SW 1271 (cell line): Measurements from ENCODE around the gene TM4SF1.
"Not testable (repeated sequence)": the region's sequence is repeated elsewhere in the genome, so short reads cannot be mapped to it uniquely, and the experiment has no call there.

ENCODE experiments used
- DNase-seq, 2 experiments: peaks; one replicate each; lab custom pipeline; 2025; lab: John Stamatoyannopoulos, UW

Gene TM4SF1

DNA sequence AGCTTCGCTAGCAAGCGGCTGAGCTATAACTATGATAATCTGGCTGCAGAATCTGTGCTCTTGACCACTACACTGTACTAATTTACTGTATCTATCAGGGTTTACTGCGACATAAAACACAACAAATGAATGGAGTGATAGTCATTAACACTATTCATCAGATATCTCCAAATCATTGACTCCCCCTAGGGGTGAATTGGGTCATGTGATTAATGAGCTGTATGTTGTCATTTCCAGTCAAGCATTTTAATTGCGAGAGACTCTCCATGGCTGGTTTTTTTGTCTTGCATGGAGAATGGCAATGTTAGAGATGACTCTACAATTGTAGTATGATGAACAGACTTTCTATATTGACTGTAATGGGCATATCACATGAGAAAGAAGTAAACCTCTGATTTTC, 33.5 kb downstream of the TM4SF1 start:
- peak in 1 of 2 experiments; percentile 11 for DNase-seq

DNA sequence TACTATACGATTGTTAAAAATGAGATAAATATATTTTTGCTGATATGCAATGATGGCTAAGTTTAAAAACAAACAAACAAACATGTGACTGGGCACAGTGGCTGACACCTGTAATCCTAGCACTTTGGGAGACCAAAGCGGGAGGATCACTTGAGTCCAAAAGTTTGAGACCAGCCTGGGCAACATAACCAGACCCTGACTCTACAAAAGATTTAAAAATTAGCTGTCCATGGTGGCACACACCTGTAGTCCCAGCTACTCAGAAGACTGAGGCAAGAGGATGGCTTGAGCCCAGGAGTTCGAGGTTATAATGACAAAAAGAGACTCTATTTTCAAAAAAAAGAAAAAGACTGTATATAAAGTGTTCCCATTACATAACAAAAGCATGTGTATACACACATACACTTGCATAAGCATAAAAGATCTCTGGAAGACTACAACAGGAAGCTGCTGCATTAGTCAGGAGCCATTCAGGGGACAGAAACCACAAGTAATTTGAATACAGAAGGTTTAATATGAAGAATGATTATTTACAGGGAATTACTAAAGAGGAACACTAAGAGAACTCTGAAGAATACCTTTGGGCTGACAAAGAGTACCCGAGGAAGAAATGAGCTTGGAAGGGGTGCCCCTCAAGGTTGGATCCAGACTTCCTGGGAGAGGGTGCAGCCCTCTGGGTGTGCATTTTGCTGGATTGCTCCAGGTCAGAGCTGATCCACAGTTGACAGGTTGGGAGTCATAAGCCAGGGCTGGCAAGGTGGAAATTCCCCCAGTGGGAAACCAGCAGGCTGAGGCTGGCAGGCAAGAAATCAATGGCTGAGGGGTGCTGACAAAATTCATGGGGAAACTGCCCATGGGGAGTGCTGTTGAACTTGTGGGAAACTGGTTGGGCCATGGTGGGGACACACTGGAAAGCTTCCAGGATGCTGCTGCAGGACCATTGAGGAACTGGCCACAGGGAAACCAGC, 34.8 kb downstream of the TM4SF1 start:
- DNase-seq: peak in 1 of 2 experiments; percentile 75

DNA sequence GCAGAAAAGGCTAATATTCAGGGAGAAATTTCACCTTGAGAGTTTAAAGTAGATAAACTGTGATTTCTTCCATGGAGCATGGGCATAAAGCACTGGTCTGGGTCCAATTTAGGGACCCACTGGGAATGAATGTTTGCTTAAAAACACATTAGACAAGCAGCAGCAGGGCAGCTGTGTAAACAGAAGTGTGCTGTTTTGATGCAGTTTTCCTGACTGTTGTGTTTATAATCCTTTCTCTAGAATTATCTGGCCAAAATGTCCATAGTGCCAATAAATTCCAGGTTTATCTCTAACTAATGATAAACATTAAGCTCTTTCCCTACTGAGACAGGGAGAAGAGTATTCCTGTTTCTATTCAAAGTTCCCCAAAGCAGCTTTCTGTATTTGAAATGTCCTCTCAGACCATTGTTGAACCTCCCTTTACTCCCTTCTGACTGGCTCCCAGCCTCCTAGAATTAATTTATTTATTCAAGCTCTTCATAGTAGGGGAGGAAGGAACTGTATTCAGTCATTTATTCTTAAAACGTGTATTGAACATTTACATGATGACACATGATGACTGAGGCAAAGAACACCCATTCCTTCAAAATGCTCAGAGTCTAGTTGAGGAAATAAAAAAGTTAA, 37.0 kb downstream of the TM4SF1 start:
- DNase-seq: peak in 1 of 2 experiments; percentile 75

DNA sequence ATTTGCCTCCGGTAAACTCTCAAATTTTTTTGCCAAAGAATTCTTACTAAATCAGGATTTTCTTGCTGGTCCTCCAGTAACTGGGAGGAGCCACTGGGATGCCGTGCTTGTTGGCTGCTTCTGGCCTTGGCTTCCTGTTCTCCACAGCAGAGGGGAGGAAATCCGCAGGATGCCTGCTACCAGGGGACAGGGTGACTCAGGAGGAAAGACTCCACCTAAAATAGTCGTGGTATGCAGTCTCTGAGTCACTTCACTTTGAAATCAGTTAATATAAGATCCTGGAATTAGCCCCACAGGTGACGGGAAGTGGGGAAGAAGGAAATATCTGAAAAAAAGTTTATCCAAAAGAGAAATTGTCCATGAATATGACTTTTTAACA, 37.5 kb downstream of the TM4SF1 start:
- DNase-seq: peak; percentile 95 to 99

DNA sequence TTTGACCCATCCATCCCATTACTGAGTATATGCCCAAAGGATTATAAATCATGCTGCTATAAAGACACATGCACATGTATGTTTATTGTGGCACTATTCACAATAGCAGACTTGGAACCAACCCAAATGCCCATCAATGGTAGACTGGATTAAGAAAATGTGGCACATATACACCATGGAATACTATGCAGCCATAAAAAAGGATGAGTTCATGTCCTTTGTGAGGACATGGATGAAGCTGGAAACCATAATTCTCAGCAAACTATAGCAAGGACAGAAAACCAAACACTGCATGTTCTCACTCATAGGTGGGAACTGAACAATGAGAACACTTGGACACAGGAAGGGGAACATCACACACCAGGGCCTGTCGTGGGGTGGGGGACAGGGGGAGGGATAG, 40.0 kb downstream of the TM4SF1 start:
- not testable (repeated sequence) for DNase-seq

DNA sequence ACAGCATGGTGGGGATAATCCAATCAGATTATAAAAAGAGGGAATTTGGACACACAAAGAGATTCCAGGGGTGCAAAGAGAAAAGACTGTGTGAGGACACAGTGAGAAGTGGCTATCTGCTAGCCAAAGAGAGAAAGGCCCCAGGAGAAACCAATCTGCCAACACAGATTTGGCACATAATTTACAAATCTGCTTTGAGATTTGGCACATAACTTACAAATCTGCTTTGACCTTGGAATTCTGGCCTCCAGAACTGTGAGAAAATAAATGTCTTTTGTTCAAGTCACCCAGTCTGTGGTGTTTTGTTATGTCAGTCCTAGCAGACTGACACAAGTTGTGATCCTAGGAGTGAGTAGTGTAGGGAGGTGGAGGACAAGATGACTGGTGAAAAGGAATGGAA, 40.5 kb downstream of the TM4SF1 start:
- no peak for DNase-seq

DNA sequence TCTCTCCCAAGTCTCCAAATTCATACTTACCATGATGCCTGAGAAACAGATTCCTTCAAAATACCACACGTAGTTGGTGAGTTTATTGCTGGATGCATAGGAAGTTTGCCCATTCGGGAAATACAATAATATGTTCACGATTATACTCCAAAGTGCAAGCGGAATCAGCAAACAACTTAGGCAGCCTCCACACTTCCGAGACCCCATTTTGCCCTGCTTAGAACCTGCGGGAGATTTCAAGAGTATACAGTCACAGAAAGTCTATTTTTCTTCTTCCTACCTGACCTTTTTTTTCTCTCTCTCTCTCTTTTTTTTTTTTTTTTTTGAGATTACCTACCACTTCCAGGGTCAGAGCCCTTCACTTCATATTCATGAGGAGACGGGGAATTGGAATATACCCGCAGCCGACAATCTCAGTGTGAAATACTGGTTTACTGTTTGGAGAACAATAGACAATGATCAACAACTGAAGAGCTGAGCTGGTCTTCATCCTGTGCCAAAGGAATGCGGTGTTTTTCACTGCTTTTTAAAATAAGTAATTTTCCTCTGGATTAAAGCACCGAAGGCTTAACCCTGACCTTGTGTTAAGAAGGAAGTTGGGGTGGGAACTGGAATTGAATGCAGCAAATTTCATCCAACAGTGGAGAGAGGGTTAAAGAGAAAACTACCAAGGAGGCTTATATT, 44.1 kb downstream of the TM4SF1 start, which contains the start of gene TM4SF18:
Gene TM4SF18, minus strand, starts transcription at position 461 of the 684 bp plus-strand sequence. Its CDS starts 254 bp downstream, at position 207.
- no peak for DNase-seq

DNA sequence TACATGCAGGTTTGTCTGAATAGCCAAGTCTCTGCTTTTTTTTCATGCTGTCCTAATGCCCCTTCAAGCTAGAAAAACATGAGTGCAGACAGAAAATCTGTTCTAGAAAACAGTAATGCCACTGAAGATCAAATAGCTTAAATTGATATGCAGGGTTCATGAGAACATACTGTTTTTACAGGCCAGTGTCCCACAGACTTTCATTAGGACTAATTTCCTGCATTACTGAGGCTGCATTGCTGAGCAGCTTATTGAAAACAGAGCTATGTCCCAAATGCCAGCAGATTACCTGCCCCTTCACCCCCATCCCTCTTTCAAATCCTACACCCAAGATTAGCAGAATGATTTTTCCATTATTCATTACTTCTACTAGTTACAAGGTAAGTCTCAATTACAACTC, 44.7 kb downstream of the TM4SF1 start:
- DNase-seq: no peak

DNA sequence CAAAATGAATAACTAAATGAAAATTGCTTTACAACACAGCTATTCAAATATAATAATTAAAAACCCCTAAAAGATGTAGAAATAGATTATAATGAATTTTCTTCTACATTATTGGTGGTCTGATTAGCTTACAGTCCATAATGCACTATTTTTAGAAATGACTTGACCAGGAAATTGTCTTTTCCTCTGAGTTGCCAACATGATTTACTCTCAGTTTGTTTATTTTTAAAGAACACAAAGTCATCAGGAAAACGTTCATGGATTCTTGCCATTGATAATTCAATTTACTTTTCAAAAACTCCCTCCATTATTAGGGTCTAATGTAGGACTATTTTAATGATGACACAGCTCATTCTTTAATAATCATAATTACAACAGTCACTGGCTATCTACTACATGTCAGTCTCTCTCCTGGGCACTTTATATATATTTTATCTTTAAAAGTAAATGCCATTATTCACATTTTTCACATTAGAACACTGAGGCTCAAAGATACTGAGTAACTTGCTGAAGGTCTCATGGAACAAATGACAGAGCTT, 45.2 kb downstream of the TM4SF1 start:
- DNase-seq: no peak

DNA sequence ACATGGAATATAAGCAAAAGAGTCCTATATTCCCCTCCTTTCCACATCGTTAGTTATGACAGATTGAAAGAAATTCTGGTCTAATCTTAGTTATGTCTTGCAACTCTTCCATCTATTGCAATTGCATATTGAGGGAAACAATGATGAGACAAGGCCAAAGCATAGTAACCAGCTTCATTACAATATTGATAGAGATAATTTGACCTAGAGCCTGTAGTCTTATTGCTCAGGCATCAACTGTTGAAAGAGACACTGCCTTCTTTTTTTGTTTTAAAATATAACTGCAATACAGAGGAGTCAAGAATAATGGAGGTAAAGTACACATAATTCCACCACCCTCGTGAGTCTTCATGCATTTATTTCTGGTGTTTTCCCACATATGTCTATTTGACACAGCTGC, 46.1 kb downstream of the TM4SF1 start:
- DNase-seq: no peak

DNA sequence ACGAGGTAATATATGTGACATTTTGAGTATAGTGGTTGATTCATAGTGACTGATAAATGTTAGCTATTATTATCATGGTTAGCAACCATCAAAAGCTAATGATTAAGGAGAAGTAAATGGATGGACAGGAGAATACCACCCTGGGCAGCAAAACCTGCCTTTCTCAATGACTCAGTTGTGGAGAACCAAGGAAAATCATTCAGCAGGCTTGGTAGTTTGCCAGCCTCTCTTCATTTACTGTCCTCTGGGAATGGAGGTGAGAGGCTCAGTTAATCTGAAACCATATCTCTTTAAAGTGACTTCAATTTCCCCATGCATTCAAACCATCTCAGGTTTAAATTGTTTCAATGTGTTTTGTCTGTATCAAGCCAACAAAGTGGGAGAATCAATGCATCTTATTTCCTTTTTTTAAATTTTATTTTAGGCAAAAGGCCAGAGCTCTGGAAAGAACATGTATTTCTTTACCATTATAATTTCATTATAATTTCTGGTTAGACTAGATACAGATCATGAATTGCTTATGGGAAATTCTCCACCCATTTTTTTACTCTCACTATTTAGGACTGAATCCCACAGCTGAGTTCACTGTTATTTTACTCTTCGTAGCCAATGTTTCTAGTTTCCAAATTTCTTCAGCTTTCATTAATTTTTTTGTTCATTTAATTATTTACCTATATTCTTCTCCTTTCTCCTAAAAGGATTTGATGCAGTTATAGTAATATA, 46.7 kb downstream of the TM4SF1 start:
- no peak for DNase-seq

DNA sequence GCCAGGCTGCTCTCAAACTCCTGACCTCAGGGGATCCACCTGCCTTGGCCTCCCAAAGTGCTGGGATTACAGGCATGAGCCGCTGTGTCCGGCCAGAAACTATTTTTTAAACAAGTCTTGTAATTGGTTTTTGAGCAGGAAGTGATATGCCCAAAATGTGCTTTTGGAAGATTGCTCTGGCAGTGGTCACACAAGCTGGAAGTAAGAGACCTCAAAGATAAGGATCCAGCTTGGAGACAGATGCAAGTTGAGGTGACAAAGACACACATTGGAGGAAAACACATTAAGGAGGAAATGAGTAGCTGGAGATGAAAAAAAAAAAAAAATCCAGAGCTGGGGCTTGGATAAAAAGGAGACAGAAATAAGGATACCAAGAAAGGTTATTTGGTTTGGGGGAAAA, 50.3 kb downstream of the TM4SF1 start:
- DNase-seq: no peak

DNA sequence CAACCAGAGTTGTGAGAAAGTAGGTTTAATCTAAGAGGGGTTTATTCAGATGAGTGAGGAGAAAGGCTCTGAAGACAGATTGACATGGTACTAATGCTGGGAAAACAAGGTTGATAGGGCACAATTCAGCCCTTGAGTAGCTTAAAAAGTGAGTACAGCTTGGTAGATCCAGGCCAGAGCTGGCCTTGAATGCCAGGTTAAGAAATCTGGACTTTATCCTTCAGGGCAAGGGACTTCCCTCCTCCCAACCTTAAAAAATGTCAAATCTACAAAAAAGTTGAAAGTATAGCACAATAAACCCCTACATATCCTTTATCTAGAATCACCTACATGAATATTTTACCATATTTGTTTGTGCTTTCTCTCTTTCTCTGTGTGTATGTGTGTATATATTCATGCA, 51.9 kb downstream of the TM4SF1 start:
- DNase-seq: no peak

DNA sequence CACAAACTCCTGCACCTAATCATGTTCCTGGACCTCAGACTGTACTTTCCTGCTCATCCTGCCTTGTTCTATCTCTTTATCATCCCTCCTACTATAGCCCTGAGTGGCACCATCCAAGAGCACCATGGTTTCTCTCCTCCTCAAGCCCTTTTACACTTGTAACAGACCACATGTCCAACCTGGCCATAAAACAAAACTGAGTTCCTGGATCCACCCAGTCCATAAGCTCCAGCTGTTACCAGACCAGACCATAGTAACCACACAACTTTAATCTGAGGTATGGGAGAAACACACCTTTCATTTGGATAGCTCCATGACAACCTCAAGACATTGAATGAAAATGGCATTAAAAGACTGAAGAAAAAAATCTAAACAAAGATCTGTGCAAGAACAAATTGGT, 53.1 kb downstream of the TM4SF1 start:
- DNase-seq: no peak

DNA sequence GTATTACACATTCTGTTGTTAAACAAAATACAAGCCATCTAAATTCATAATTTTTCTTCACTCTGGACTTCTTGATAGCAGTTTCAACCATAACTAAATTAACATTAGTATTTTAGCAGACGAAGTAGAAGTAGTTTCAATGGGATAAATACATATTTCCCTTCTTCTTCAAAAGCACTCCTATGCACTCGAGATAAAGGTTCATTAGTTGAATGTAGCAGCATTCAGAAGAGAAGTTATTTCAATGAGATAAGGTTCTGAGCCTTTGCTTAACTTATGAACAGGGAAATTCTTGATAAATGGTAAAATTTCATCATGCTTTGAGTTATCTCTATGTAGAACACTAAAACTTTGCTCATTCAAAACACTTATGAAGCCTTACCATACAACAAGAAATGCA, 55.8 kb downstream of the TM4SF1 start:
- DNase-seq: no peak

DNA sequence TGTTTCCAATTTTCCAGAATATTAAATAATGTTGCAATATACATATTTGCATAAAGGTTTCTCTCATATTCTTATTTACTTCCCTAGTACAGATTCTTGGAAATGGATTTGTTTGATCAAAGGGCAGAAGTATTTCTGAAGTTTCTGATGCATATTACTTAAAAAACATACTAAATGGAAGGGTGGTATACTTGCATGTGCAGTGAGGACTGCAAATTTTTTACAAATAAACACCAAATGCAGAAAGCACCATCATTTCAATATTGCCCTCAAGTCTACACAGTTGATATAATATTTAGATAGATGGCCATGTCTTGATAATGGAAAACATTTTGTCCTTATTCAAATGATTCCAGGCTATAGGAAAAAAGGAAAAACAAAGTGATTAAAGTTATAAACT, 56.3 kb downstream of the TM4SF1 start:
- no peak for DNase-seq

DNA sequence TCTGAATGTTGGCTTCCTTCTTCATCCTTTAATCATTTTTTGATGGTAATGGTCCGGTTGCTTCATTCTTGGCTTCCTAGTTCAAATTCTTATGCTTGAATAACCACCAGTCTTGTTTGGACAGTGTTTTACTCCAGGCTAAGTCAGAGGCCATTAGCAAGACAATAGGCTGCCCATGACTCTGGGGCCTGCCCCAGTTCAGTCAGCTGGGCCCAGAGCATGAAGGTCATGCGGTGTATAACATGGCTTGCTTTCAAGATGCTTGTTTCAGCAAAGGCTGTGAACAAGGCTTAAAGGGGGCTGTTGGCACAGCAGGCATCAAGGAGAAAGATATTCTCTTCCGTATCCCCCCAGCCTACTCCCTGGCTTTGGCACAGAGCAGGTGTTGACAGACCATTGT, 57.7 kb downstream of the TM4SF1 start:
- no peak for DNase-seq
